ENCODE results near the gene PPP1R7. TPM values are rescaled to one million over a fixed set of nuclear protein-coding genes. Genes with fewer than 3 reads are reported as not detected.

PPP1R7 gene
- total RNA-seq, 1 donor from 2014 or later: 43.1 TPM

GRCh38 chr2:241209271-241209670, 59.0 kb downstream of the PPP1R7 start:
- Mint-ChIP-seq H3K27me3 (ENCODE audit: low read depth) (peaks cover 8% of the 10 kb centered on the region), H3K4me3 (ENCODE audit: unreplicated experiment) (no peak overlapping the region), H3K4me1 (ENCODE audit: low read depth) (no peaks in the 10 kb centered on the region), H3K9me3 (ENCODE audit: low read depth) (no peaks in the 10 kb centered on the region), H3K27ac (ENCODE audit: unreplicated experiment) (no peak overlapping the region), H3K36me3 (ENCODE audit: low read depth) (no peaks in the 10 kb centered on the region)
- DNase-seq (ENCODE audit: low spot score): no peak
- TF ChIP-seq, protein P1, sequence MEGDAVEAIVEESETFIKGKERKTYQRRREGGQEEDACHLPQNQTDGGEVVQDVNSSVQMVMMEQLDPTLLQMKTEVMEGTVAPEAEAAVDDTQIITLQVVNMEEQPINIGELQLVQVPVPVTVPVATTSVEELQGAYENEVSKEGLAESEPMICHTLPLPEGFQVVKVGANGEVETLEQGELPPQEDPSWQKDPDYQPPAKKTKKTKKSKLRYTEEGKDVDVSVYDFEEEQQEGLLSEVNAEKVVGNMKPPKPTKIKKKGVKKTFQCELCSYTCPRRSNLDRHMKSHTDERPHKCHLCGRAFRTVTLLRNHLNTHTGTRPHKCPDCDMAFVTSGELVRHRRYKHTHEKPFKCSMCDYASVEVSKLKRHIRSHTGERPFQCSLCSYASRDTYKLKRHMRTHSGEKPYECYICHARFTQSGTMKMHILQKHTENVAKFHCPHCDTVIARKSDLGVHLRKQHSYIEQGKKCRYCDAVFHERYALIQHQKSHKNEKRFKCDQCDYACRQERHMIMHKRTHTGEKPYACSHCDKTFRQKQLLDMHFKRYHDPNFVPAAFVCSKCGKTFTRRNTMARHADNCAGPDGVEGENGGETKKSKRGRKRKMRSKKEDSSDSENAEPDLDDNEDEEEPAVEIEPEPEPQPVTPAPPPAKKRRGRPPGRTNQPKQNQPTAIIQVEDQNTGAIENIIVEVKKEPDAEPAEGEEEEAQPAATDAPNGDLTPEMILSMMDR (IDR thresholded peaks at IDR 0.05): no peak

DNA sequence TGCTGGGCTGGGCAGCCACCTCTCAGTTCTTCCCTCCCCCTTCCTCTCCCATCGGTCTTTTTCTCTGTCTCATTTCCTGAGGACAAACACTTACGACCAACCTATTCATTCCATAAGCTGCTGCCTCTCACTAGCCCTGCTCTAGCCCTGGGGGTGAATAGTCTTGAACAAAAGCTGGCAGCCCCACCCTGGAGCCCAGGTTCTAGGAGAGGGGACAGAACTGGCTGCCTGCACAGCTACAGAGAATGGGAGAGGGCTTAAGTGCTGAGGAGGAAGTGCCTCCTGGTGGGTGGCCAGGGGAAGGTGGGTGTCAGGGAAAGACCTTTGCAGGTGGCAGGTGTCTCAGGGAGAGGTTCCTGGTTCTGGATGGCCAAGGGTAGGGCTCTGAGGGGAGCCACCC, 61.0 kb downstream of the PPP1R7 start:
- Mint-ChIP-seq H3K27ac (ENCODE audit: unreplicated experiment) (no peak overlapping the region), H3K27me3 (ENCODE audit: low read depth) (peaks cover 8% of the 10 kb centered on the region), H3K36me3 (ENCODE audit: low read depth) (no peaks in the 10 kb centered on the region), H3K9me3 (ENCODE audit: low read depth) (no peaks in the 10 kb centered on the region), H3K4me3 (ENCODE audit: unreplicated experiment) (no peak overlapping the region), H3K4me1 (ENCODE audit: low read depth) (peaks cover 4% of the 10 kb centered on the region)
- DNase-seq (ENCODE audit: low spot score): no peak
- TF ChIP-seq, protein P1 (IDR thresholded peaks at IDR 0.05): peak; percentile 15

DNA sequence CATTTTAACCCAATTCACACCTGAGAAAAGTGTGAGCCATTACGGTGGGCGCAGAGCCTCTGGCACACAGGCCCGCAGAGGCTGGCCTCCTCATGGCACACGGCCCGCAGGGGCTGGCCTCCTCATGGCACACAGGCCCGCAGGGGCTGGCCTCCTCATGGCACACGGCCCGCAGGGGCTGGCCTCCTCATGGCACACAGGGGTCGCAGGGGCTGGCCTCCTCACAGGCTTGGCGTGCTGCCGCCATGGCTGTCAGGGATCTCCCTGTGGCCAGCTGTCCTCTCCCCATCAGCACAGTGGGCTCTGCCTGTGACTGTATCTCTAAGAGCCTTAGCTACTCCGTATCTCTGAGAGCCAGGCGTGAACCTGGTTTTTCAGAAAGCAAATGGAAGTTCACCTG, 62.8 kb downstream of the PPP1R7 start:
- TF ChIP-seq, protein P1 (IDR thresholded peaks at IDR 0.05): no peak
- H3K27ac Mint-ChIP-seq (ENCODE audit: unreplicated experiment): no peak overlapping the region
- DNase-seq (ENCODE audit: low spot score): no peak
- no peaks in the 10 kb centered on the region for H3K9me3 Mint-ChIP-seq (ENCODE audit: low read depth)
- peaks cover 12% of the 10 kb centered on the region for H3K4me1 Mint-ChIP-seq (ENCODE audit: low read depth)
- peaks cover 8% of the 10 kb centered on the region for H3K27me3 Mint-ChIP-seq (ENCODE audit: low read depth)
- no peak overlapping the region for H3K4me3 Mint-ChIP-seq (ENCODE audit: unreplicated experiment)
- no peaks in the 10 kb centered on the region for H3K36me3 Mint-ChIP-seq (ENCODE audit: low read depth)

GRCh38 chr2:241213567-241213966, 63.3 kb downstream of the PPP1R7 start:
- H3K4me3 Mint-ChIP-seq (ENCODE audit: unreplicated experiment): no peak overlapping the region
- peaks cover 14% of the 10 kb centered on the region for H3K4me1 Mint-ChIP-seq (ENCODE audit: low read depth)
- H3K27ac Mint-ChIP-seq (ENCODE audit: unreplicated experiment): no peak overlapping the region
- H3K9me3 Mint-ChIP-seq (ENCODE audit: low read depth): no peaks in the 10 kb centered on the region
- H3K36me3 Mint-ChIP-seq (ENCODE audit: low read depth): no peaks in the 10 kb centered on the region
- TF ChIP-seq, protein P1 (IDR thresholded peaks at IDR 0.05): no peak
- DNase-seq (ENCODE audit: low spot score): no peak
- H3K27me3 Mint-ChIP-seq (ENCODE audit: low read depth): peaks cover 4% of the 10 kb centered on the region

GRCh38 chr2:241214209-241214608, 63.9 kb downstream of the PPP1R7 start:
- H3K9me3 Mint-ChIP-seq (ENCODE audit: low read depth): no peaks in the 10 kb centered on the region
- H3K4me3 Mint-ChIP-seq (ENCODE audit: unreplicated experiment): no peak overlapping the region
- H3K4me1 Mint-ChIP-seq (ENCODE audit: low read depth): peaks cover 21% of the 10 kb centered on the region
- H3K27ac Mint-ChIP-seq (ENCODE audit: unreplicated experiment): no peak overlapping the region
- TF ChIP-seq, protein P1 (IDR thresholded peaks at IDR 0.05): no peak
- no peaks in the 10 kb centered on the region for H3K36me3 Mint-ChIP-seq (ENCODE audit: low read depth)
- peaks cover 4% of the 10 kb centered on the region for H3K27me3 Mint-ChIP-seq (ENCODE audit: low read depth)
- no peak for DNase-seq (ENCODE audit: low spot score)
